Esophagus squamous epithelium (tissue), 5 donors: ENCODE results near the gene PAM. TPM values are rescaled to one million over a fixed set of nuclear protein-coding genes. Genes with fewer than 3 reads are reported as not detected.

Experiments
- DNase-seq: peaks from one replicate; lab custom pipeline; 2025; lab: John Stamatoyannopoulos, UW
- H3K27ac ChIP-seq, 4 donors: fragments of 200-600 bp; sonication (generic); one replicate each; pipeline ENCODE4 v1.5.1; 2016 to 2019; ENCODE audit warnings: mild to moderate bottlenecking in 1 of 4
- H3K27me3 ChIP-seq, 4 donors: fragments of 200-600 bp; sonication (generic); 1 replicate in 3 of 4; 2 replicates in 1 of 4; pipeline versions ENCODE4 v1.5.1 to v1.6.0; 2017 to 2021; ENCODE audit warnings: antibody characterized with exemption in 1 of 4
- H3K36me3 ChIP-seq, 3 donors: fragments of 200-600 bp; sonication (generic); one replicate each; pipeline ENCODE4 v1.5.1; 2016 to 2019
- H3K4me1 ChIP-seq, 3 donors: fragments of 200-600 bp; sonication (generic); one replicate each; pipeline ENCODE4 v1.5.1; 2017 to 2019
- H3K4me3 ChIP-seq, 4 donors: fragments of 200-600 bp; sonication (generic); 1 replicate in 3 of 4; 2 replicates in 1 of 4; pipeline ENCODE4 v1.5.1; 2016 to 2019; ENCODE audit warnings: mild to moderate bottlenecking in 2 of 4, moderate library complexity in 1 of 4
- H3K9me3 ChIP-seq, 3 donors: fragments of 200-600 bp; sonication (generic); one replicate each; pipeline ENCODE4 v1.5.1; 2016 to 2019
- CTCF ChIP-seq, 6 experiments: fragments of 450-650 bp in 4 of 6; fragments of 200-600 bp in 2 of 6; sonication (generic) in 2 of 6; IDR thresholded peaks; one replicate each; pipeline ENCODE4 v1.5.1; 2016 to 2019; ENCODE audit warnings: antibody characterized with exemption in 6 of 6, mild to moderate bottlenecking in 4 of 6, moderate library complexity in 4 of 6
- POLR2A ChIP-seq, 4 donors: fragments of 450-650 bp; IDR thresholded peaks; one replicate each; pipeline ENCODE4 v1.6.1; 2017; ENCODE audit warnings: antibody characterized with exemption in 4 of 4, mild to moderate bottlenecking in 4 of 4, moderate library complexity in 3 of 4
- WGBS, 2 donors: methylation state at CpG; one replicate each; pipeline ENCODE4 v1.1.5; 2018; 5-methylcytosine and 5-hydroxymethylcytosine counted together
- intact Hi-C: fragments of 100-400 bp; cut with DNase I; formaldehyde crosslinking; loops from one replicate; pipeline ENCODE4 v1.15.0; 2022
- total RNA-seq, 4 donors: library from RNA; depleted of rRNA; stranded (reverse); fragments of >200 nt; gene quantifications; one replicate each; pipeline ENCODE4 v1.1.0, GENCODE V29; 2016
- donor health status: DM: yes; HTN: yes; CAD: no.

Gene PAM
- total RNA-seq, 4 donors from 2014 or later: 33.0 to 88.5 (median 53.8) TPM

GRCh38 chr5:102916109-102916508 is 161.0 kb downstream of the PAM start:
- Histone ChIP-seq H3K4me3 (no peak overlapping the region), H3K36me3 (peaks cover 0 to 10% (median 0%) of the 10 kb centered on the region in 3 donors), H3K9me3 (no peaks in the 10 kb centered on the region), H3K4me1 (peaks cover 0 to 14% (median 0%) of the 10 kb centered on the region in 3 donors), H3K27ac (no peak overlapping the region), H3K27me3 (no peaks in the 10 kb centered on the region)
- DNase-seq: no peak
- intact Hi-C loops: no loop called here
- TF ChIP-seq CTCF (IDR thresholded peaks at IDR 0.05) (no peak), POLR2A (IDR thresholded peaks at IDR 0.05) (no peak)

- Histone ChIP-seq H3K9me3 (no peaks in the 10 kb centered on the region), H3K4me1 (no peaks in the 10 kb centered on the region), H3K27ac (no peak overlapping the region), H3K27me3 (no peaks in the 10 kb centered on the region), H3K4me3 (no peak overlapping the region), H3K36me3 (peaks cover 0 to 9% (median 0%) of the 10 kb centered on the region in 3 donors)
- intact Hi-C loops: no loop called here
- 78 to 94% methylated on average over 1 of the region's 1 CpG for WGBS, 2 donors
- no peak for TF ChIP-seq POLR2A (IDR thresholded peaks at IDR 0.05)
- no peak for TF ChIP-seq CTCF (IDR thresholded peaks at IDR 0.05)
- DNase-seq: no peak
Observed at GRCh38 chr5:102918986-102919610, 164.0 kb downstream of the PAM start.

- WGBS, 2 donors: 87 to 97% methylated on average over 5 of the region's 5 CpGs
- H3K27me3 ChIP-seq: no peaks in the 10 kb centered on the region
Observed at GRCh38 chr5:102920762-102921161, 165.7 kb downstream of the PAM start.

GRCh38 chr5:102921341-102922044 is 166.4 kb downstream of the PAM start:
- no peak overlapping the region for H3K4me3 ChIP-seq
- TF ChIP-seq POLR2A (IDR thresholded peaks at IDR 0.05) (no peak), CTCF (IDR thresholded peaks at IDR 0.05) (no peak)
- 68 to 91% methylated on average over 1 of the region's 1 CpG for WGBS, 2 donors
- H3K27ac ChIP-seq: no peak overlapping the region
- intact Hi-C loops: no loop called here
- no peaks in the 10 kb centered on the region for H3K4me1 ChIP-seq
- no peaks in the 10 kb centered on the region for H3K27me3 ChIP-seq
- H3K36me3 ChIP-seq: no peaks in the 10 kb centered on the region
- no peak for DNase-seq
- no peaks in the 10 kb centered on the region for H3K9me3 ChIP-seq

More at GRCh38 chr5:102920762-102921161, 165.7 kb downstream of the PAM start:
- Histone ChIP-seq H3K4me3 (no peak overlapping the region), H3K9me3 (no peaks in the 10 kb centered on the region), H3K4me1 (no peaks in the 10 kb centered on the region), H3K27ac (no peak overlapping the region), H3K36me3 (no peaks in the 10 kb centered on the region)
- no peak for DNase-seq
- TF ChIP-seq POLR2A (IDR thresholded peaks at IDR 0.05): no peak
- TF ChIP-seq CTCF (IDR thresholded peaks at IDR 0.05): no peak
- intact Hi-C loops: no loop called here

GRCh38 chr5:102922111-102922720 is 167.1 kb downstream of the PAM start:
- no peak for DNase-seq
- Histone ChIP-seq H3K4me3 (no peak overlapping the region), H3K9me3 (no peaks in the 10 kb centered on the region), H3K27me3 (no peaks in the 10 kb centered on the region), H3K27ac (no peak overlapping the region), H3K4me1 (no peaks in the 10 kb centered on the region), H3K36me3 (peaks cover 0 to 5% (median 0%) of the 10 kb centered on the region in 3 donors)
- TF ChIP-seq POLR2A (IDR thresholded peaks at IDR 0.05): no peak
- no peak for TF ChIP-seq CTCF (IDR thresholded peaks at IDR 0.05)
- intact Hi-C loops: no loop called here
- 77 to 82% methylated on average over 6 of the region's 6 CpGs for WGBS, 2 donors
